ENCODE results near the gene SLC17A9.

The SLC17A9 gene

DNA sequence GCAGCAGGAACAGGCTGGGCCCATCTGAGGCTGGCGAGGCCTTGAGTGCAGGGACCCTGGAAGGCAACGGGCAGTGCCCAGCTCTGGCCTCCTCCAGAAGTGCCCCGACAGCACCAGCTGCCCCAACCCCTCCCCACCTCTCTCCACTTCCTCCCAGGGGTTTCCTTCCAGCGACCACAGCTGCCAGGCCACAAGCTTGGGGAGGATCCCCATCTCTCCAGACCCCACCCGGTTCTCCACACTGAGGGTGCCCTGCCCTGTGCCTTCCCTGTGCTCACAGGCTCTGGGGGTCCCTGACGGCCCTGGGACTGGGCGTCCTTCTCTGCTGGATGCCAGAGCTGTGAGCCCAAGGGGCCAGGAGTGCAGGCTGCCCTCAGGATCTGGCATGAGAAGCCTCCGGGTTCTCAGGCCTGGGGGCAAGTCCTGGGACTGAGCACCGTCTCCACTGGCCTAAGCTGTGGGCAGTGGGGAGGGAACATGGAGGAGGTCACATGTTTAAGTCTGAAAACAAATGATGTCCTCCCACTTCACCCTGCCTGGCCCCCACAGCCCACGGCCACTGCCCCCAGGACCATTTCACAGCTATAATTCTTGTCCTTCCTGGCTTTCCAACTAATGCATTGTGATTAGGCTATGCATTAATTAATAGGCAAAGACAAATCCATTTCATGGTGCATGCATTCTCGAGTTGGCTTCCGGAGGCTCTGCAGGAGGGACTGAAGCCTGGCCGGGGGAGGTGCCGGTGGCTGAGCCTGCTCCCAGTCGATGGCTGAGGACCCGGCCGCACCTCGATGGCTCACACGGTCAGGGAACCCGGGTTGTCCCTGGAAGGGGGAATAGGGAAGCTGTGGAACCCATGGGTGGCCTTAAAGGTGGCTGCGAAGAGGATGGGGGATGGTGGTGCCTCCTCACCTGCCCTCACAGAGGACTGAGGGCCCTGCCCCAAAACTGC, 29.9 kb downstream of the SLC17A9 start:
- TF ChIP-seq GATA2 (IDR thresholded peaks at IDR 0.05; ENCODE audit: low read depth, low read length) (no peak), GATA3 (IDR thresholded peaks at IDR 0.05; ENCODE audit: low read depth, low read length) (no peak)

DNA sequence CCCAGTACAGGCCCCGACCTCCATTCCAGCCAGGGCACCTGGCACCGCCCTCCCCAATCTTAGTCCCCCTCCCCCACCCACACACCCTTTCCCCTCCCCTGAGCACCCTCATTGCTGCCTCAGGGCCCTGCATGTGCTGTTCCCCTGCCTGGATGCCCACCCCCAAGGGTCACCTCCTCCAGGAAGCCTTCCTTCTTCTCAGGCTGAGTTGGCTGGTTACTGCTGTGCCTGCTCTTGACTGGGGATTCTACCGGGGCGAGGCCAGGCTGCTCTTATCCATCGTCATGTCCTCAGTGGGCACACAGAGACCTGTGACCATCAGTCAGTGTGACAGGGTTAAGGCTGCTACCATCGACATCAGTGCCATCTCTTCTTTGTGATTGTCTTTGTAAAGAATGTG, 30.7 kb downstream of the SLC17A9 start:
- TF ChIP-seq GATA3 (IDR thresholded peaks at IDR 0.05; ENCODE audit: low read depth, low read length) (no peak), GATA2 (IDR thresholded peaks at IDR 0.05; ENCODE audit: low read depth, low read length) (no peak)

DNA sequence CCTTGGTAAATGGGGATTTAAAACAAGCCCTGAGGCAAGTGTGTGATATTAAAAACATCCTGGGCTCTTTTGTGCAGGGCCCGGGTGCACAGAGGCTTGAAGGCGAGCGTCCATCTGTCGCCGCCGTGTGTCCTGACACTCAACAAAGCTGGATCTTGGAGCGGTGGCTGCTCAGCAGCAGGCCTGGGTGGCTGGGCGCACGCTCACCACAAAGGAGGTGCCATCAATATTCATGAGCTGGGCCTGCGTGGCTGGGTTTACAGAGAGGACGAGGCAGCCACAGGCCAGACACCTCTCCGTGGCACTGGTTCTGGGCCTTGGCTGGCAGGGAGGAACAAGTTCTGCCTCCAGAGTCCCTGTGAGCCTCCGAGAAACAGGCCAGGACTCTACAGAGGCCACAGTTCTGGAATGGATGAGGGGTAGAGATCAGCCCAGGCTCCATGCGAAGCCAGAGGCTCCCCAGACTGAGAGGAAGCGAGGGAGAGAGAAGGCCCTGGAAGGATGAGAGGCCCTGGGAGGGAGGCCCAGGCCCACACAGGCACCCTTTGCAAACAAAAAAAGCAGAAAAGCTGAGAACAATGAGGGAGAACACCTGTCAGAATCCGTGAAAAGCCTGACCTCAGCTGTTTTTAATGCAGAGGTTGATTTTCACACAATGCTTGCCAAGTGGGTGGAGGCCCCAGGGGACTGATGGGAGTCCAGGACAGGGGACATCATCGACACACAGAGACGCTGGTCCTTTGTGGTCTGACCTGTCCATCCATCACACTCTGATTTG, 32.3 kb downstream of the SLC17A9 start:
- TF ChIP-seq GATA2 (IDR thresholded peaks at IDR 0.05; ENCODE audit: low read depth, low read length) = no peak
- TF ChIP-seq GATA3 (IDR thresholded peaks at IDR 0.05; ENCODE audit: low read depth, low read length) = no peak

DNA sequence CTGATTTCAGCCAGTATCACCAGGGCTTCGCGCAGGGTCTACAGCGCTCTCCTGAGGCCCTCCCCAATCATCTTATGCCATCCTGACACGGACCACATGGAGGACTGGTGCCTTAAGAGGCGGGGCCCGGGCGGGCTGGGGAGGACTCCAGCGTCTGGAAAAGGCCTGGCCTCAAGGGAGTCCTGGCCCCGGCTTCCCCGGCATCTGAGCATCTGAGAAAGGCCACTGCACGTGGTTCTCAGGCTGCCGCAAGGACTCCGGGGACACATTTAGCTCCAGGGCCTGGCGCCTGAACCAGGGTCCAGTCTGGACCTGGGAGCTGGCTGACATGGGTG, 32.9 kb downstream of the SLC17A9 start:
- no peak for TF ChIP-seq GATA3 (IDR thresholded peaks at IDR 0.05; ENCODE audit: low read depth, low read length)
- no peak for TF ChIP-seq GATA2 (IDR thresholded peaks at IDR 0.05; ENCODE audit: low read depth, low read length)

DNA sequence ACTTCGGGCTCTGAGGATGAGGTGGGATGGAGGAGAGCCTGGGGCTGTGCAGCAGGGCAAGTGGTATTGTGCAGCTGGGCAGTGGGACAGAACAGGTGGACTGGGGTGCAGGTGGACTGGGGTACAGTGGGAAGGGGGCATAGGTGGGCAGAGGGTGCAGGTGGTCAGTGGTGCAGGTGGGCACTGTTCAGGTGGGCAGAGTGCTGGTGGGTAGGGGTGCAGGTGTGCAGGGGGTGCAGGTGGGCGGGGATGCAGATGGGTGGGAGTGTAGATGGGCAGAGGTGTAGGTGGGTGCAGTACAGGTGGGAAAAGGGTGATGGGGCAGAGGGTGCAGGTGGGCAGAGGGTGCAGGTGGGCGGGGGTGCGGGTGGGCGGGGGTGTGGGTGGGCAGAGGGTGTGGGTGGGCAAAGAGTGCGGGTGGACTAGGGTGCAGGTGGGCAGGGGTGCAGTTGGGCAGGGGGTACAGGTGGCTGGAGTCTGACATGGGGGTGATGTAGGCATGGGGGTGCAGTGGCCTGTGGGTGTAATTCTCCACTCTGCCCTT, 33.8 kb downstream of the SLC17A9 start:
- no peak for TF ChIP-seq GATA2 (IDR thresholded peaks at IDR 0.05; ENCODE audit: low read depth, low read length)

GRCh38 chr20:62987114-62987513, 34.6 kb downstream of the SLC17A9 start:
- TF ChIP-seq GATA3 (IDR thresholded peaks at IDR 0.05; ENCODE audit: low read depth, low read length) = no peak

DNA sequence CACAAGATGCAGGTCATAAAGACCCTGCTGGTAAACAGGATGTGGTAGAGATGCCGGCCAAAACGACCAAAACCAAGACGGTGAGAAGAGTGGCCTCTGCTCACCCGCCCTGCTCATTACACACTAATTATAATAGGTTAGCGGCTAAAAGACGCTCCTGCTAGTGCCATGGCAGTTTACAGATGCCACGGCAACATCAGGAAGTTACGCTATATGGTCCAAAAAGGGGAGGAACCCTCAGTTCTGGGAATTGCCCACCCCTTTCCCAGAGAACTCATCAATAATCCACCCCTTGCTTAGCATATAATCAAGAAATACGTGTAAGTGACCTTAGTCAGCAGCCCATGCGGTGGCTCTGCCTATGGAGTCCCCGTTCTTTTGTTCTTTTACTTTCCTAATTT, 36.7 kb downstream of the SLC17A9 start:
- TF ChIP-seq GATA2 (IDR thresholded peaks at IDR 0.05; ENCODE audit: low read depth, low read length) = no peak
- TF ChIP-seq GATA3 (IDR thresholded peaks at IDR 0.05; ENCODE audit: low read depth, low read length) = no peak

DNA sequence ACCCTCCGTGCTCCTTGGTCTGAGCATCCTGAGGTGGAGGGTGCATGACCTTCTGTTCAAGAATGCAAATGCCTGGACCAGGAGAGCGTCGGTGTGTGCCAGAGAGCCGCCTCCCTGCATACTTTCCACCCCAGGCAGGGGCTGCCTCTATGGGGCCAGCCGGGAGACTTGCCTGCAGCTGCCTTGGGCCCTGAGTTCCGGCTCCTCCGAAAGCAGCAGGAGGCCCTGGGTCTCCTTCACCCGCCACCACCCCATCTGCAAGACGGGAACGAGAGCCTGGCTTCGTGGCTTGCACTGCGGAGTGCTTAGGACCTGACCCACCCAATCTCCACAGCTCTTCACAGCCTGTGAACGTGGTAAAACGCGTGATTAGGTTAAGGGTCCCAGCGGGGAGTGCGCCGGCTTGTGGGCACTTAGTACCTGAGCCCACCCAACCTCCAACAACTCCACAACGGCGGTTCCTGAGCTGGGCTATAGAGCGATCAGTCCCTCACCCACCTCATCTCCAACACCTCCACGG, 37.9 kb downstream of the SLC17A9 start:
- no peak for TF ChIP-seq GATA3 (IDR thresholded peaks at IDR 0.05; ENCODE audit: low read depth, low read length)
- TF ChIP-seq GATA2 (IDR thresholded peaks at IDR 0.05; ENCODE audit: low read depth, low read length) = no peak

DNA sequence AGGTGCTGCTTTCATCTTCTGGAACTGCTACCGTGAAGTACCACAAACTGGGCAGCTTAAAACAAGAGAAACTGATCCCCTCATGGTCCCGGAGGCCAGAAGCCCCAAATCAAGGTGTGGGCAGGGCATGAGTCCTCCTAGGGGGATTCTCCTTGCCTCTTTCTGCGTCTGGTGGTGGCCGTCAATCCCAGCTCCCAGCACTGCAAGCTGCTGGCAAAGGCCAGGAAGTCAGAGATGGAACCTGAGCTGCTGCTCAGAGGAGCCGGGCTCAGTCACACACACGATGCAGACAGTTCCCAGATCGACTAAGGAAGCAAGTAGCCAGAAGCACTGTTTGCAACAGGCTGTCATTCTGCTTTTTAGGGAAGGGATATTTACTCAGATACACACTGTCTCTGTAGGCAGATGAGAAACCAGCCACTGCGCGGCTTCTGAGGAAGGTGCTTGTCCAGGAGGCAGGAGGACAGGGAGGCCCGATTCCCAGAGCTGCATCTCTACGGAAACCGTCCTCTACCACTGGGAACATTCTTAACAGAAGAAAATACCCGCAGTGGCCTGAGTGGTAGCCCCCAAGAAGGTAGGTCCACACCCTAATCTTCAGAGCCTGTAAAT, 38.8 kb downstream of the SLC17A9 start:
- TF ChIP-seq GATA3 (IDR thresholded peaks at IDR 0.05; ENCODE audit: low read depth, low read length) = no peak
- TF ChIP-seq GATA2 (IDR thresholded peaks at IDR 0.05; ENCODE audit: low read depth, low read length) = no peak

GRCh38 chr20:62991863-62992262, 39.4 kb downstream of the SLC17A9 start:
- TF ChIP-seq GATA3 (IDR thresholded peaks at IDR 0.05; ENCODE audit: low read depth, low read length) (no peak), GATA2 (IDR thresholded peaks at IDR 0.05; ENCODE audit: low read depth, low read length) (no peak)

- TF ChIP-seq GATA3 (IDR thresholded peaks at IDR 0.05; ENCODE audit: low read depth, low read length) = no peak
- no peak for TF ChIP-seq GATA2 (IDR thresholded peaks at IDR 0.05; ENCODE audit: low read depth, low read length)
These were observed 41.5 kb downstream of the SLC17A9 start for GRCh38 chr20:62993856-62994494.

DNA sequence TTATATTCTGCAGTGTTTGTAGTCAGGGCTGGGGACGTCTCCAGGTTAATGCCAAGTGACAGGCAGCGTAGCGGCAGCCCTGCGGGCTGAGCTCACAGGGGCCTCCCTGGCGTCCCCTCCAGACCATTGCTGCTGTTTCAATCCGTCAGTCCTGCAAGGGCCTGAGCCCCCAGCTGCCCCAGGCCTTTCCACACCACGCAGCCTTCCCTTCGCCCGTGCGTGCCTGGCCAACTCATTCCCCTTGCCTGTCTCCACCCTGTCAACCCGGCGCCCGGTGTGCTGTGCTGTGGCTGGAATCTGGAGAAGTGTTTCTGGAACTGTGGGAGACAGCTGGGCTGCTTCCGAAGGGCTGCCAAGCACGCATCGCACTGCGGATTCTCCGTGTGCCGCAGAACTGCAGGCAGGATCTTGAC, 42.4 kb downstream of the SLC17A9 start:
- TF ChIP-seq GATA2 (IDR thresholded peaks at IDR 0.05; ENCODE audit: low read depth, low read length) (no peak), GATA3 (IDR thresholded peaks at IDR 0.05; ENCODE audit: low read depth, low read length) (no peak)

GRCh38 chr20:62995481-62995880, 43.0 kb downstream of the SLC17A9 start:
- no peak for TF ChIP-seq GATA2 (IDR thresholded peaks at IDR 0.05; ENCODE audit: low read depth, low read length)
- TF ChIP-seq GATA3 (IDR thresholded peaks at IDR 0.05; ENCODE audit: low read depth, low read length) = no peak

All from SH-SY5Y (cell line).